ENCODE results near the gene NUDT16L1. TPM values are rescaled to one million over a fixed set of nuclear protein-coding genes. Genes with fewer than 3 reads are reported as not detected.

Gene NUDT16L1
- total and polyA plus RNA-seq, 3 donors from 2014 or later = 33.6 to 48.6 (median 34.3) TPM

DNA sequence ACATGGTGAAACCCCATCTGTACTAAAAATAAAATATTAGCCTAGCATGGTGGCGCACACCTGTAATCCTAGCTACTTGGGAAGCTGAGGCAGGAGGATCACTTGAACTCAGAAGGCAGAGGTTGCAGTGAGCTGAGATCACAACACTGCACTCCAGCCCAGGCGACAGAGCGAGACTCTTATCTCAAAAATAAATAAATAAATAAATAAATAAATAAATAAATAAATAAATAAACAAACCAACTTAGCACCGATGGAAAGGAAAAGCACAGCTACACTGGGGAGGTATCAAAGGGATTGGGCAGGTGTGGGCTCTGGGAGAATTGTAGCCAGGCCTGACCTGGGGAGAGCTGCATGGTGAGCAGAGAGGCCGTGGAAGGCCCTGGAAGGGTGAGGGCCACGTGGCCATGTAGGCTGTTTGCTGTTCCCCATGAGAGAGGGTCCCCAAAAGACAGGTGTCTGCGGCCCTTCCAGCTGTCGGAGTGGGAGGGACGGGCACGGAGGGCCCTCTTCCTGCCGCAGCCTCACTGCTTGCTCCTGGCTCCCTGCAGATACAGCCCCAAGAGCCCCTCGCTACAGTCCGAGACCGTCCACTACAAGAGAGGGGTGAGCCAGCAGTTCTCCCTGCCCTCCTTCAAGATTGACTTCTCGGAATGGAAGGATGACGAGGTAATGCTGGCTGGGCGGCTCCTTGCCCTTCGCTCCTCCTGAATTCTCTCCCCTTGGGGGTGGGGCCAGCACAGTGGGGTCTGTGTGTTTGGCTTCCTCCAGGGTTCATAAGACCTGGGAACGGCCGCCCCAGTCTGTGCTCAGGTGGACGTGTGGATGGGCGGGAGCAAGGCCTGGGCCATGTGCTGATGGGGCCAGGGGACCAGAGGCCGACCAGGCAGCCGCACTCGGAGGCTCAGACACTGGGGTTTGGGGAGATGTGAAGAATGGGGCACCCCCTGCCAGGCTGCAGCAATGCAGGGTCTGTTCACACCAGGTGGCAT lies 36.4 kb upstream of the NUDT16L1 start:
- TF ChIP-seq POLR2A (IDR thresholded peaks at IDR 0.05) = no peak
- TF ChIP-seq, protein P1, sequence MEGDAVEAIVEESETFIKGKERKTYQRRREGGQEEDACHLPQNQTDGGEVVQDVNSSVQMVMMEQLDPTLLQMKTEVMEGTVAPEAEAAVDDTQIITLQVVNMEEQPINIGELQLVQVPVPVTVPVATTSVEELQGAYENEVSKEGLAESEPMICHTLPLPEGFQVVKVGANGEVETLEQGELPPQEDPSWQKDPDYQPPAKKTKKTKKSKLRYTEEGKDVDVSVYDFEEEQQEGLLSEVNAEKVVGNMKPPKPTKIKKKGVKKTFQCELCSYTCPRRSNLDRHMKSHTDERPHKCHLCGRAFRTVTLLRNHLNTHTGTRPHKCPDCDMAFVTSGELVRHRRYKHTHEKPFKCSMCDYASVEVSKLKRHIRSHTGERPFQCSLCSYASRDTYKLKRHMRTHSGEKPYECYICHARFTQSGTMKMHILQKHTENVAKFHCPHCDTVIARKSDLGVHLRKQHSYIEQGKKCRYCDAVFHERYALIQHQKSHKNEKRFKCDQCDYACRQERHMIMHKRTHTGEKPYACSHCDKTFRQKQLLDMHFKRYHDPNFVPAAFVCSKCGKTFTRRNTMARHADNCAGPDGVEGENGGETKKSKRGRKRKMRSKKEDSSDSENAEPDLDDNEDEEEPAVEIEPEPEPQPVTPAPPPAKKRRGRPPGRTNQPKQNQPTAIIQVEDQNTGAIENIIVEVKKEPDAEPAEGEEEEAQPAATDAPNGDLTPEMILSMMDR (IDR thresholded peaks at IDR 0.05) = no peak
- H3K4me3 ChIP-seq = no peak overlapping the region
- DNase-seq = no peak
- no peaks in the 10 kb centered on the region for H3K27me3 ChIP-seq
- H3K36me3 ChIP-seq (ENCODE audit: low read depth, missing control alignments) = no peaks in the 10 kb centered on the region
- no peaks in the 10 kb centered on the region for H3K9me3 ChIP-seq
- H3K27ac ChIP-seq = no peak overlapping the region
- peaks cover 21% of the 10 kb centered on the region for H3K4me1 ChIP-seq
- 93 to 95% methylated on average over 8 to 25 of the region's 25 CpGs for WGBS, 2 donors
- intact Hi-C loops (cut with DNase I; ENCODE audit: low total_unique reads) = no loop called here

DNA sequence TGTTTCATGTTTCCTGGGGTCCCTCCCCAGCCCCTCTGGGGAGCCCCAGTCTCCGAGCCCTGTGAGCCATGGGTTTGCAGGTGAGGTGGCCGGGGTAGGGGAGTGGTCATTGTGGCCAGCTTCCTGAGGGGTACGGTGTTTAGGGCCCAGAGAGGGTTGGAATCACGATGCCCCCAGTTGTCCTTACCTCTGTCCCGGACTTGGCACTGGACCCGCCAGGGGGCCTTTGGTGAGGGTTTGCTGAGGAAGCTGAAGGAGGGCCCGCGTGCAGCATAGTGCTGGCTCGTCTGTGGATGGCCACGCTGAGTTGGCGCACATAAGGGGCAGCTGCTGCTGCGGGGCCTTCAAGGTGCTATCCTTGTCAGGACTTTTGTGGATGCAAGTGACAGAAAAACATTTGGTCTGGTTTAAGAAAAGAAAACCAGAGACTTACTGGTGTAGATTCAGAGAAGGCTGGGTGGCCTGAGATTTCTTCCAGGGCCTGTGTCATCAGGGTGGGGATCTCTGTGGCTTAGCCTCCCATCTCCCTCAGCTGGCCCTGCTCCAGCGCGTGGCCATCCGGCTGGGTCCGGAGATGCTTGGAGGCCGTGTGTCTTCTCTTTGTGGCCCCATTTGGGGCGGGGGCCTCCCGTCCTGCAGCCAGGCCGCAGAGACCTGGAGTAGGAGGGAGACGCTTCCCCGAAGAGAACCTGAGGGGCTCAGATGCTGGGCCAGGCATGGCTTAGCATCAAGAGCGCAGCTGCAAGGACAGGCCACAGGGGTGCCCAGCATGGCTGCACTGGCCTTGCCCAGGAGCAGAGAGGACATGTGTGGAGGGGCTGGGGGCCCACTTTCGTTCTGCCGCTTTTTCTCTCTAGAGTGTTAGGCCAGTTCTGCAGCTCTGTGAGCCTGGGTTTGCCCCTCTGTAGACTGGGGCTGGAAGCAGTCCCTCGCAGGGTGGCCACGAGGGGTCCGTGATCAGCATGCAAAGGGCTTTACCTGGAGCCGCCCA lies 33.7 kb upstream of the NUDT16L1 start:
- no peak overlapping the region for H3K27ac ChIP-seq
- no peaks in the 10 kb centered on the region for H3K36me3 ChIP-seq (ENCODE audit: low read depth, missing control alignments)
- H3K9me3 ChIP-seq = no peaks in the 10 kb centered on the region
- H3K27me3 ChIP-seq = no peaks in the 10 kb centered on the region
- 79 to 90% methylated on average over 16 to 29 of the region's 29 CpGs for WGBS, 2 donors
- intact Hi-C loops (cut with DNase I; ENCODE audit: low total_unique reads) = no loop called here
- H3K4me1 ChIP-seq = peaks cover 13% of the 10 kb centered on the region
- H3K4me3 ChIP-seq = no peak overlapping the region
- DNase-seq = no peak
- no peak for TF ChIP-seq POLR2A (IDR thresholded peaks at IDR 0.05)
- TF ChIP-seq, protein P1 (IDR thresholded peaks at IDR 0.05) = no peak

DNA sequence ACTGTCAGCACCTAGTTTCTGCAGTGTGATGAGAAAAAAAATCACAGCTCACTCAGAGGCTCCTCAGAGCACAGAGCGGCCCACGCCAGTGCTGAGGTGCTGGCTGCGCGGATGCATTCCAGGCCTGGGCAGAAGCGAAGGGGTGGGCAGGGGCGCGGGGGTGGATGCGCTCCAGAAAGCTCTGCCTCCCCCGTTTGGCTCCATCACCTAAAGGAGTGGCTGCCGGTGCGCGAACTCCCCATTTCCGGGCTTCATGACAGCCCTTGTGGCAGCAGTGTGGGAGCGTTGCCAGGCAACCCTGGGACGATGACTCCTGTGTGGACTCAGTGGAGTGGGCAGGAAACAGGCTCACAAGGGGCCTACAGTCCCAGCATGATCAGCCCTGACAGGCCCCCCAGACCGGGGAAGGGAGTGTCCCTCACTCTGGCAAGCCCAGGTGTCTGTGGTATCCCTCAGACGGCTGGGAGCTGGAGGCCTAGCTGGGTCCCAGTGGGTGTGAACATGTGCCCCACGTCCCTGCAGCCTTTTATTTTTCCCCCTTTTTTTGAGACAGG lies 32.8 kb upstream of the NUDT16L1 start:
- Histone ChIP-seq H3K36me3 (ENCODE audit: low read depth, missing control alignments) (no peaks in the 10 kb centered on the region), H3K27me3 (no peaks in the 10 kb centered on the region)
- peak; percentile 83 for DNase-seq

DNA sequence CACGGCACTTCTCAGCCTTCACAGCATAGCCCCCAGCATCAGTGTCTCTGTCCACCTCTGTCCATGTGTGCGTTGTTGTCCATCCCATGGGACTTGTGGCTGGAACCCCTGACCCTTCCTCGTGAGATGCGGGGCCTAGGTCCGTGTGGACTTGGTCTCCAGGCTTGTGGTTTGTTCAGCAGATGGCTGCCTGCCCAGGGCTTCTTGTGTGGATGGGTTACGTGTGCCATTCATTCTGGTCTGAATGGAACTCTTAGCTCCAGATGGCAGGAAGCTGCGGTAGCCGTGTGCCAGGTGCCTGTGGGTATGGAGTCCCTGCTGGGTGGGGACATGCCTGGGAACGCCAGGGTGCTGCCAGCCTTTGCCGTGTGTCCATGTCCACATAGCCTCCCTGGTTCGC lies 31.7 kb upstream of the NUDT16L1 start:
- WGBS, 2 donors = 78 to 94% methylated on average over 6 to 11 of the region's 11 CpGs
- no peaks in the 10 kb centered on the region for H3K9me3 ChIP-seq
- TF ChIP-seq, protein P1 (IDR thresholded peaks at IDR 0.05) = no peak
- TF ChIP-seq POLR2A (IDR thresholded peaks at IDR 0.05) = no peak
- intact Hi-C loops (cut with DNase I; ENCODE audit: low total_unique reads) = no loop called here
- peaks cover 12% of the 10 kb centered on the region for H3K4me1 ChIP-seq
- no peak overlapping the region for H3K4me3 ChIP-seq
- H3K36me3 ChIP-seq (ENCODE audit: low read depth, missing control alignments) = no peaks in the 10 kb centered on the region
- DNase-seq = no peak
- no peaks in the 10 kb centered on the region for H3K27me3 ChIP-seq
- H3K27ac ChIP-seq = no peak overlapping the region

More for the DNA sequence above, 32.8 kb upstream of the NUDT16L1 start:
- intact Hi-C loops (cut with DNase I; ENCODE audit: low total_unique reads) = no loop called here
- H3K4me3 ChIP-seq = no peak overlapping the region
- WGBS, 2 donors = 48 to 58% methylated on average over 14 of the region's 18 CpGs
- H3K27ac ChIP-seq = no peak overlapping the region
- TF ChIP-seq, protein P1 (IDR thresholded peaks at IDR 0.05) = no peak
- TF ChIP-seq POLR2A (IDR thresholded peaks at IDR 0.05) = no peak
- no peaks in the 10 kb centered on the region for H3K9me3 ChIP-seq
- peaks cover 12% of the 10 kb centered on the region for H3K4me1 ChIP-seq

Data from testis (tissue), 3 donors.